MV-4-11 (cell line): ENCODE data around the gene TNFRSF1A.
A peak's percentile ranks its signal among the peaks of the same experiment; 100 is the strongest.

Source experiments
- DNase-seq: peaks from one replicate; lab custom pipeline; 2025; lab: John Stamatoyannopoulos, UW

The TNFRSF1A gene

DNA sequence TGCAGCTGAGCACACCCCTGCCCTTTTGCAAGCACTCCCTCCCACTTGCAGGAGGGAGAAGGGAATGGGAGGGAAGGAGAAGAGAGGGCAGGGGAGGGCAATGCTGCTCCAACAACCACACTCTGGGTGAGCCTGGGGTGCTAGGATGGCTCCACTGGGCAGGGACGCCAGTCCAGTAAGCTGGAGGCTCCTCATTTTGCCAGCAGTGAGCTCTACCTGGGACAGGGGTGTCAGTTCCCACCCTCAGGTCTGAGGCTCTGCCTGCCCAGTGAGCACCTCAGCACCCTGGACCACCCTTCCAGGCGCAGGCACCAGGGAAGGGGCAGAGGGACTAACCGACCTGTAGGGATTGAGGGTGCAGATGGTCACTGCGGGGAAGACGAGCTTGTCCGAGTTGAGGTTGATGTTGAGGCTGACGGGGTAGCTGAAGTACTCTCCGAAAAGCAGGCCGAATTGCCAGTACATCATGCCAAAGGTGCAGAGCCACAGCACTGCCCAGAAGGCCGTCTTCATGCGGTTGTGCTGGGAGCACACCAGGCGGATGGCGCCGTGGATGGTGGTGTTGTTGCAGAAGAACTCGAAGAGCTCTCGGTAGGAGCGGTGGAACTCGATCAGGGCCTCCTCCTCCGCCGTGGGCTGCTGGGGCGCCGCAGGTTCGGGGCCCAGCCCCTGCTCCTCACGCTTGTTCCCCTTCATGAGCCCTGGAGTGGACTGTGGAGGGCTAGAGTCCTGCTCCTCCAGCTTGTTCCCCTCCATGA, 32.3 kb upstream of the TNFRSF1A start:
- no peak for DNase-seq

DNA sequence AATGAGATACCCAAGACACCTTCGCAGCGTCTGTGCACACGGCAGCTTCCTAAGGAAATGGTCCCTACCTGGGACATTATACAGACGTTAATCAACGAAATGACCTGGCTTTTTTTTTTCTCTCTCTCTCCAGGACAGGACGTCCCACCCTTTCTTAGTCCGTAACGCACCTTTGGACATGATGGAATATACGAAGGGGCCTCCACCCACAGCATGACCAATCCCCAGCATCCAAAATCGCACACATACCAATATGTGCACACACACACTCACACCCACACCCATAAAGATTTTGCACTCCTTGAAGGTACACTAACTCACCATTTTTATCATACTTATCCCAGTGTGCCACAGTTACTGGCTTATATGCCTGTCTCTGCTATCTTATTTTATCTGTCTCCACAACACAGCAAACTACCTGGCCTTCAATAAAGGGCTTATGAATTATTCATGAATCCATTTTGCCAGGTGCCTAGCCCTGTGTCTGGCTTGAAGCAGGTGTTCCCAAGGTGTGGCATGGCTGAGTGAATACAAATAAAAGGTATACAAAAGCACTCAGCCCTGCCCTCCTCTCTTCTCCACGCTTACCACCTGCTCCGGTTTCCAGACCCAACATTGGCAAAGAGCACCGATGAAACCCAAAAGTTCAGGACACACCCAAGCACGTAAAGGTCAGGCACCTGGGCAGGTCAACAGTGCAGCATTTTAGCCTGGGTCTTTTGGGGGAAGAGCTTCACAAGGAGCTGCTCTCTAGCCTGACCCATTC, 31.3 kb upstream of the TNFRSF1A start:
- no peak for DNase-seq

DNA sequence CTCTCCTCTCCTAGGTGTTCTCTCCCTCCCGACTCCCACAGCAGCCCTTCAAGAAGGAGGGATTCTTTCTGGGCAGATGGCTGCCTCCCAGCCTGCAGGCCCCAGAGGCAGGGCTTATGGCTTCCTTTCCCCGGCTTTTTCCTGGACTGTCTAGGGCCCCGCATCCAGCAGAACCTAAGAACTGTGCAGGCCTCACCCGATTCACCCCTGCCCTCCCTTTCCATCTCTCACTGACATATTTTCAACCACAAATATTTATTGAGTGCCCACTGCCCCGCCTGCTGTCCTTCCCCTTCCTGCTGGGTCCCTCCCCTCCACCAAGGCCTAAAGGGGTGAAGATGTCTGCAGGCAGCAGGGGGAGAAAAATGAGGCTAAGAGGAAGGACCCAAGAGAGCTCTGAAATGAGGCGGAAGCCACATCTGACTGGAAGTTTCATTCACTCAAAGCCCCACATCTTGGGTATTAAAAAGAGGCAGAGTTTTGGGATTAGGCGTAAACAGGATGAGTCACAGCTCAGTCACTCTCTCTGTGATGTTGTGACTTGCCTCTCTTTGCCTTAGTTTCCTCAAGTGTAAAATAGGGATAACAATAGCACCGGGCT, 30.6 kb upstream of the TNFRSF1A start:
- DNase-seq = peak; percentile 78

DNA sequence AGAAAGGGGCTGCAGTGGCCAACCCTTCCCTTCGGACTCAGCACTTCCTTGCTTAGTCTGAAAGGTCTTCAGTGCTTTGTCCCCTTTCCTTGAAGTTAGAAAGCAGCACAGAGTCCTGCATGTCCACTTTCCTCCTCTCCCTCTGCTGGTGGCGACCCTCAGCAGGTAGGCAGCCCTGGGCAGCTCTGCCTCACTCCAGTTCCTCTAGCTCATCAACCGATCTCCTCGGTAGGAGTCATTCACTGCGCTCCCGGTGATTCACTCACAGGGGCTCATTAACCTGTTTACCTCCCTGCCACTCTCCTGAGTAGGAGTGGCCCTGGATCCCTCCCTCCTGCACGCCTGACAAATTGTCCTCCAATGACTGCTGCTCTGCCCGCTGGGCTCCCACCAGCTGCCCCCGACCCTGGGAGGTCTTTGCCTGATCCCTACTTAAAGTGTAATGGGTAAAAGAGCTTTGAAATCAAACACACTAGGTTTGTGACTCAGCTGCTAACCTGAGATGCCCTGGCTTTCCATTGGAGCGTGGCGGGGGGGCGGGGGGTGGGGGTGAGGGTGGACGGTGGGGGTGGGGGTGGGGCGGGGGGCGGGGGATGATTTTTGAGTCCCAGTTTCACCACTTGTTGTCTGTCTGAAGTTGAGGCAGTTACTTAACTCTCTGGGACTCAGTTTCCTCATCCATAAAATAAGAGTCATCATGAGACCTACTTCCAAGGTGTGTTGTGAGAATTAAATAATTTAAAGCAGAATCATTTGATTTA, 29.3 kb upstream of the TNFRSF1A start:
- DNase-seq = no peak

DNA sequence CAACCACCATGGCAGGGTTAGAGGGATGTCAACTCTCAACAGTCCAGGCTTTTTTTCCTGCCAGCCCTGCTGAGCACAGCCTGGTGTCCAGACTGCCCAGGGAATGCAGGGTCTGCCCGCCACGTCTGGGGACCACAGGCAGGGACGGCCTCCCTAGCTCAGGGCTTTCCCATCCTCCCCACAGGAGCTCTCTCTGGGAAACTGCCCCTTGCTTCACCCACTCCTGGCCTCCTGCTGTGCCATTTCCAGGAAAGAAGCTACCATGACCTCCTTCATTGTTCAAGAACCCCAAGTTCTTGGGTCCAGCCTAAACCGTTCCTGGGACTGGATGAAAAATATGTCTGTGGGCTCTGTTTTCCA, 28.7 kb upstream of the TNFRSF1A start:
- no peak for DNase-seq

DNA sequence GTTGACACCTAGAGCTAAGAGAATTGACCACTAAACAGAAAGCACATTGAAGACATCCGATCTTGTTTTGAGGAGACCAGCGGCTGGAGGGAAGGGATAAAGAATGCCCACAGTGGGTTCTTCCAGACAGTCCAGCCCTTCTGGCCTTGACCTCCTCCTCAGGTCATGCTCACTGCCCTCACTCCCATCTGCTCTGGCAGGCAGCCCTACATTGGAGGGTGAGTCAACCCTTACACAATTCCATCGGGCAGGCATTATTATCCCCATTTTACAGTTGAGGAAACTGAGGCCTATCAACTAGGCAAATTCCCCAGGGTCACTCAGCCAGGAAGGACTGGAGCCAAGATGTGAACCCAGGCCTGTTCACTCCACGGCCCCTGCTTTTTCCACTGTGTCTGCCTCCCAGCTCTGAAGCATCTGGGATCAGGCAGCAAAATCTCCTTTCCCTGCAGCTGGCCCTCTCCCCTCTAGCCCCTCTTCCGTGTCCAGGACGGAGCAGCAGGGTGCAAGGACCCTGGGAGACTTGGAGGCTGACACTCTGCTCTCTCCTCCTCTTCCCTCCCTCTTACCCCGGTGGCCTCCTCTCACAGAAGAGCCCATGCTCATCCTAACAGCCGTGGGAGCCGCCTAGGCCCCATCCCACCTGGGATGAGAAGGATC, 28.2 kb upstream of the TNFRSF1A start:
- DNase-seq = no peak

DNA sequence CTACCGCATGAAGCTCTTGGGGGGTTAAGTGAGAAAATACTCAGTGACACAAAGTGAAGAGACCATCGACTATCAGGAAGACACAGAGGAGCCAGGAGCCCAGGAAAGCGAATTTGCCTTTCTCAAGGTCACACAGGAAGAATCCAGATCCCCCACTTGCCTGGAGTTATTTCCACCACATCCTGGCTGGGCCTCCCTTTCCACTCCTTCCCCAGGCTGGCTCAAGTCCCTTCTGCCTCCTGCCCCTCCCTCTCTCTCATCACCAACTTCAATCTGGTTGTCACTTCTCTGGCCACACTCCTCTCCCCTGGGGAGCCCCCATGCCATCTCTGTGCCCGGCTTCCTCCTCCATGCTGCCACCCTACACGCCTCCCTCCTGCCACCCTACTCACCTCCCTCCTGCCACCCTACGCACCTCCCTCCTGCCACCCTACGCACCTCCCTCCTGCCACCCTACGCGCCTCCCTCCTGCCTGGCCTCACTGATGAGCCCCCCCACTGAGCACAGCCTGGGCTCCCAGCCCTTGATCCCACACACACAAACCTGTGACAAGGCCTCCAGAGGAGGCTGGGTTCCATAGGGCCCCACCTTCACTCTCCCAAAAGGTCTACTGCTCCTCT, 27.1 kb upstream of the TNFRSF1A start:
- no peak for DNase-seq

DNA sequence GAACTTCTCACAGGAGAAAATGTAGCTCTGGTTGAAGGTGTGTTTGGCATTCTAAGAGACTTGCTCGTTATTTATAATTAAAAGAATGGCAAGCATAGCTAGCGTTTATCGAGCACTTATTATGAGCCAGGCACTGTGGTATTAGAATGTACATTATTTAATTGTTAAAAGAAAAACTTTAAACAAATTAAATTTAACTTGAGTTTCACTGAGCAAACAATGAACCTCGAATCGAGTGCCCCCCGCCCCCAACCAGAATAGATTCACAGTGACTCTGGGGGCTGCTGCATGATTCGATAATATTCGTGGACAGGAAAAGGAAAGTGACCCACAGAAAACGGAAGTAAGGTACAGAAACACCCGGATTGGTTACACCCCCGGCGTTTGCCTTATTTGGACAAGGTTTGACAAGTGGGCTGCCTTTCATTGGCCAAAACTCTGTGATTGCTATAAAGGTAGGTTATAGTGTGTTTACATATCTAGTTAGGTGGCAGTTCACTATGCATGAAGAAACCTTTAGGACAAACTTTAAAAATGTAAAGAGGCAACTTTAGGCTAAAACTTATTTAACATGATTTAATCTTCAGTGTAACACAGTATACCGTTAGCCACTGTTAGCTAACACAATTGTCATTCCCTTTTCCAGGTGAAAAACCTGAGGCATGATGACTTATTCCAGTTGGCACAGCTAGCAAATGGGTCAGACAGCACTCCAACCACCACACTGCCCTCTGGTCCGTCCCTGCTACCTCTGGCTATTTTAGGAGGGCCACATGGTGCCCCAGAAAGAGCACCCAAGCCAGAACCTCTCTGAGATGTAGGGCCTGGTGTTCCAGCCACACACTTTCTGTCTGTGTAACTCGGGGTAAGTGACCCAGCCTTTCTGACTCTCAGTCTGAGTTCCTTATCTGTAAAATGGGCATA, 26.4 kb upstream of the TNFRSF1A start:
- DNase-seq = peak; percentile 90

DNA sequence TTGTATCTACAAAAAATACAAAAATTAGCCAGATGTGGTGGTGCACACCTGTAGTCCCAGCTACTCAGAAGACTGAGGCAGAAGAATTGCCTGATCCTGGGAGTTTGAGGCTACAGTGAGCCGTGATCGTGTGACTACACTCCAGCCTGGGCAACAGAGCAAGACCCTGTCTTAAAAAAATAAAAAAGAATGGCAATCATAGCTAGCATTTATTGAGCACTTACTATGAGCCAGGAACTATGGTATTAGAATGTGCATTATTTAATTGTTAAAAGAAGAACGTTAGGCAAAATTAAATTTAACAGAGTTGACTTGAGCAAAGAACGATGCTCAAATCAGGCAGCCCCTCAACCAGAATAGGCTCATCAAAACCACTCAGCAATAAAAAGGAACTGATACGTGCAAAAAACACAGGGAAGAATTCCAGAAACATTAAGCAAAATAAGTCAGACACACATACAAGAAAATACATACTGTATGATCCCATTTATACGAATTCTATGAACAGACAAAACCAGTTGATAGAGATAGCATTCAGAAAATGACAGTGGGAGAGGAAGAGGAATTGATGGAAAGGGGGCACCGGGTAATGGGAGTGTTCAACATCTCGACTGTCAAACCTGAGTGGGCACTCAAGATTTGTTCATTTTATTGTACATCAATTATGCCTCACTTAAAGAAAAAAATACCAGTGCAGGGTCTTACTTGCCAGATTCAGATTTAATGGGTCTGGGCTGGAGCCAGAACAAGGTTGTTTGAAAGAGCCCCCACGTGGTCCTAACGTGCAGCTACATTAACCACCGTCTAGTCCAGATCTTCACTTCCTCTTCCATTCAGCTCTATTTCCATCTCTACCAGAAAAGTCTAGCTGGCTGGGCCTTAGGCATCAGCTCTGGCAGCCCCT, 25.4 kb upstream of the TNFRSF1A start:
- DNase-seq = peak; percentile 90

DNA sequence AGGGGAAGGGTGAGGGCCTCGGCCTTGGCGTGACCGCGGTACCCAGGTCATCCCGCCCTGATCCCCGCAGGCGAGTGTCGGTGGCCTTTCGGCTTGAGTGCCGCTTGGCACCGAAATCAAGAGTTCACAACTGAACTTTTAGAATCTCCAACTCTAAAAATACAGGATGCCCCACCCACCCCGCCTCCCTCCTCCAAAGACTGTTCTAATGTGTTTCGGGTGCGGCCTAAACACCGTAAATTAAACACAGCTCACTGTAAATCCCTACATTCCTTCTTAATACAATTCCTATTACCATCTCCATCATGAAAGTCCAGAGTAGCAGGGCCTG, 22.1 kb upstream of the TNFRSF1A start:
- DNase-seq = no peak

DNA sequence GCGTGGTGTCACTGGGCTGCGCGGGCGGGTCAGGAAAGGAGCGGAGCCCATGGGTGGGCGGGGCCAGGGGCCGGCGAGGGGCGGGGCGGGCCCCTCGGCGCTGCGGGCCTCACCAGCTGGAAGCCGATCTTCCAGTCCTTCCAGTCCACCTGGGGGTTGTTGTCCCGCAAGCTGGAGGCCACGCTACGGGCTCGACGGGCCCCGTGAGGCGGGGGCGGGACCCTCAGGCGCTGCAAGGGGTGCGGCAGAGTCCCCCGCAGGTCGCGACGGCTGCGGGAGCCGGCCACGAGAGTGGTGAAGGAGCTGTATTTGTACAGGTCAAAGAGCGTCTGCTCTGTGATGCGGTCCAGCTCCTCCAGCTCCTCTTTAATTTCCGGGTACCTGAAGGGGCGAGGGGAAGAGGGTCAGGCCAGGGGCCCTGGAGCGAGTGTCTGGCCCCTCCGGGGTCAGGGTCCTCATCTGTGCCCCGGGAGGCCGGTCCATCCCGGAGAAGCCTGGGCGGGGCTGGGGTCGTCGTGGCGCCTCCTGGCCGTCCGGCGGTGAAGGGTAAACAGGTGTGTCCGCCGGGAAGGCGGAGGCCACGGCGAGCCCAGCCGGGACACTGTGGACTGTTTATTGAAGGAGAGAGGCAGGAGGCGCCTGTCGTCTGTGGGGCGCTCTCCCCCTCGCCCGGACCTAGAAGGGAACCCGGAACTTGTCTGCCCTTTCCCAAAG, 21.6 kb upstream of the TNFRSF1A start:
- DNase-seq = peak; percentile 62

DNA sequence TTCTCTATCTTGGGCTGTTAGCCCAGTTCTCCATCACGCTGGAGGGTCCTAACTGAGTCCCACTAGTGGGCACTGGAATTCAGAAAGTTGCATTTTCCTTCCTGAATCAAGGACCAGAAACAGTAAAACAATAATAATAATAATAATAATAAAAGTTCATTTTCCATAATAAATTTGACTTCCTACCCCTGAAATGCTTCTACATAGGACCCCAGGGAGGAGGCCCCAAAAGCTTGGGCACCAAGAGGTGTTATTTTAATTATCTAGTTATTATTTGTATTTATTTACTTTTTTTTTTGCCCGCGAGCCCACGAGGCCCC, 21.1 kb upstream of the TNFRSF1A start:
- DNase-seq = no peak

DNA sequence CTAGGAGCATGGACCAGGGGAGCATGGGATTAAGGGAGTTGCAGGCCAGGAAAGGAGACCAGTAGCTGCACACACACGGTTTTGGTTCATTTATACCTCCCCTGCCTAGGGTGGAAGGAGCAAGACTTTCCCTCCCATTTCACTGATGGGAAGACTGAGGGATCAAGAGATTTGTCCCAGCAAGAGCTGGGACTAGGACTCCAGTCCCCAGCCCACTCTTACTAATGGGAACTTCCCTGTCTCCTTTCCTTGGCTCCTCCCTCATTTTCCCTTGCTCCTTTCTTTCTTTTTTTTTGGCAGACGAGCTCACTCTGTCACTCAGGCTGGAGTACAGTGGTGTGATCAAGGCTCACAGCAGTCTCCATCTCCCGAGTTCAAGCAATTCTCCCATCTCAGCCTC, 20.5 kb upstream of the TNFRSF1A start:
- DNase-seq = no peak

DNA sequence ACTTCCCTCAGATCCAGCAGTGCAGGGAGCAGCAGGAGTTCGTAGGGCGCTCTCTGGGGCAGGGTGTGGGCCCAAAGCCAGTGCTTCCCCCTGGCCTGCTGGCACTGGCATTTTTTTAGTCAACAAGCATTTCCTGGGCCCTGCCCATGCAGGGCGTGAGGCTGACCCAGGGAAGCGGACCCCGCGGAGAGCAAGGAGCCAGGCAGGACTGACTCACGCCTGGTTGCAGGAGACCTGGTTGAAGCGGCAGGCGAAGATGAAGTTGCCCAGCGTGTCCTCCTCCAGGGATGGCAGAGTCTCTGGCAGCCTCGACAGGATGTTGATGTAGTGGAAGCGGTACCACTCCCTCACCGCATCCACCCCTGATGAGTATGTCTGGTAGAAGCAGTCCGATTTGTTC, 20.0 kb upstream of the TNFRSF1A start:
- DNase-seq = no peak

DNA sequence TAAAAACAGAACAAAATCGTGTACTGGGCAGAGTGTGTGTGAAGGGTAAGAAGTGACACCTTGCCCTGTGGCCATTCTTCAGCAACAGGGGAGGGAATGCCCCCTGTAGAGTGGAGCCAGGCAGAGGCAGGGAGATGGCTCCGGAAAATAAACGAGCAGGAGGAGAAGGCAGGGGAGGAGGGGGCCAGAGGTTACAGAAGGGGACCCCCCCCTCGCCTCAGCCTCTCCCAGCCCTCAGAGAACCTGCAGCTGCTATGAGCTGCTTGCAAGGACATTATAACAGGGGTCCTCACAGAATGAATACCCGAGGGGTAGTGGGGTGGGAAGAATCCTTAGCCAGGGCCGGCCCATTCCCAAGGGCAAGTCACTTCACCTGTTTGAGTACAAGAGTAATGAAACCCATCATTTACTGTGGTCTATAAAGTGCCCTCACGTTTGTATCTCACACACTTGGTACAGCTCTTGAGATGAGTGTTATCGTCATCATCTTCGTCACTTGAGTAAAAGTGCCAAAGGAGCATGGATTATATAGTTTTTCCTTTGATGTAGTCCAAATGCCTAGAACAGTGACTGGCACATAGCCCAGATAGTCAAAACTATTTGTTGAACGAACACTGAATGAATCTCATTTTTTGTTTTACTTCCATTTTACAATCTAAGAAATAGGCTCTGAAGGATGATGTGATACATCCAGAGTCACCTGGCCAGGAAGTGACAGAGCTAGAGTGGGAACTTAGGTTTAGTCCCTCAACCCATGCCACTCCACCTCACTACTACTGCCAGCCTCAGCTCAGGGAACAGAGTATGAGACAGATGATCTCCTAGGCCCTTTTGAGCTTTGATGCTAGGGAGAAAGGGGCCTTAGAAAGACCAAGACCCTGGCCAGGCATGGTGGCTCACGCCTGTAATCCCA, 19.0 kb upstream of the TNFRSF1A start:
- no peak for DNase-seq

DNA sequence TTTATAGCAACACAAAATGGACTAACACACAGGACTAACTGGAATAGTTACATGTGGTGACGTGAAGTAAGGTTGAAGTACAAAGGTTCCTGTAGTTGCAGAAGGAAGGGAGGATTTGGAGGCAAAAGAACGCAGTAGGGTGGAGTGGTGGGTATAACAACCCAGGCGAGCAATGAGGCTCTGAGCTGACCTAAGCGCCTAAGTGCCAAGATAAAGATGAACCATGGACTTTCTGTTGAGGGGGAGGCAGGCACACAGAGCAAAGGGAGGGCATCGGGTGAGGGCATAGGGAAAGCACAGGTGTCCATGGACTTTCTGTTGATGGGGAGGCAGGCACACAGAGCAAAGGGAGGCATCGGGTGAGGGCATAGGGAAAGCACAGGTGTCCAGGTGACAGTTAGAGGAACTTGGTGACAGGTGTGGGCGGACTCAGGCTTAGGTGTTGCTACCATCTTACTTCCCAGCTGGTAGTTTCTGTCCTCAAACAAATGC, 18.2 kb upstream of the TNFRSF1A start:
- DNase-seq = no peak

DNA sequence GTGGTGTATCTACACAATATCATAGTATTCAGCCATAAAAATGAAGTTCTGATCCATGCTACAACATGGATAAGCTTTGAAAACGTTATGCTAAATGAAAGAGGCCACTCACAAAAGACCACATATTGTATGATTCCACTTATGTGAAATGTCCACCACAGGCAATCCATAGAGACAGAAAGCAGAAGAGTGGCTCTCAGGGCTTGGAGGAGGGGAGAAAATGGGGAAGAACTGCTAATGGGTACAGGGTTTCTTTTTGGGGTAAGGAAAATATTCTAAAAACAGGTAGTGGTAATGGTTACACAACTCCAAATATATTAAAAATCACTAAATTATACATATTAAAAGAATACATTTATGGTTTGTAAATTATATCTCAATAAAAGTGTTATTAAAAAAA, 17.0 kb upstream of the TNFRSF1A start:
- peak; percentile 77 for DNase-seq

DNA sequence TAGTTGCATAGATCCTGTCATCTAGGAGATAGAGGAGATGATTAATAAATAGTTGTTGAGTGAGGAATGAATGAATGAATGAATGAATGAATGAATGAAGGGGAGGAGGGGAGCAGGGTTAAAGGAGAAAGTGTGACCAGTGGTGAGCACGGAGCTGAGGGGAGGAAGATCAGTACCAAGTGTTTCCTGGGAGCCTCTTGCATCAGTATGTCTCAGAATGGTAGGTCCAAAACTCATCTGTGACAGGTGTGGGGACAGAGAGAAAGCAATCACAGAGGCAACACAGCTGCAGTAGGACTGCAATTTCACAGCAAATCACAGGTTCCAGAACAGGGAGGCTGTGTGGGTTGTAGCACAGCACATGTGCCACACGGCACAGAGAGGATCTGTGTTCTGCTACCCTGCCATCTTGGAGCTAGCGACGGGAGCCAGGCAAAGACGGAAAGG, 14.5 kb upstream of the TNFRSF1A start:
- no peak for DNase-seq
